IPS-15b (cell line): ENCODE measurements around the gene USF2.
A peak's percentile ranks its signal among the peaks of the same experiment; 100 is the strongest.
"Not testable (repeated sequence)": the region's sequence is repeated elsewhere in the genome, so short reads cannot be mapped to it uniquely, and the experiment has no call there.

Source experiments
- H3K27me3 ChIP-seq: one replicate; pipeline ENCODE4 v1.6.1; 2013; ENCODE audit warnings: low read length; ENCODE audit not compliant: control insufficient read depth, insufficient read depth
- H3K36me3 ChIP-seq: one replicate; pipeline ENCODE4 v1.6.1; 2013; ENCODE audit warnings: low read length; ENCODE audit not compliant: control insufficient read depth, insufficient read depth
- H3K4me1 ChIP-seq: one replicate; pipeline ENCODE4 v1.6.1; 2013; ENCODE audit warnings: mild to moderate bottlenecking, low read length; ENCODE audit not compliant: control insufficient read depth, insufficient read depth
- H3K4me3 ChIP-seq: one replicate; pipeline ENCODE4 v1.5.1; 2013; ENCODE audit warnings: low read depth, low read length
- H3K9ac ChIP-seq: one replicate; pipeline ENCODE4 v1.6.1; 2013; ENCODE audit warnings: low read depth, mild to moderate bottlenecking, low read length
- H3K9me3 ChIP-seq: one replicate; pipeline ENCODE4 v1.6.1; 2013; ENCODE audit warnings: mild to moderate bottlenecking, low read length; ENCODE audit not compliant: control insufficient read depth, insufficient read depth

The USF2 gene

DNA sequence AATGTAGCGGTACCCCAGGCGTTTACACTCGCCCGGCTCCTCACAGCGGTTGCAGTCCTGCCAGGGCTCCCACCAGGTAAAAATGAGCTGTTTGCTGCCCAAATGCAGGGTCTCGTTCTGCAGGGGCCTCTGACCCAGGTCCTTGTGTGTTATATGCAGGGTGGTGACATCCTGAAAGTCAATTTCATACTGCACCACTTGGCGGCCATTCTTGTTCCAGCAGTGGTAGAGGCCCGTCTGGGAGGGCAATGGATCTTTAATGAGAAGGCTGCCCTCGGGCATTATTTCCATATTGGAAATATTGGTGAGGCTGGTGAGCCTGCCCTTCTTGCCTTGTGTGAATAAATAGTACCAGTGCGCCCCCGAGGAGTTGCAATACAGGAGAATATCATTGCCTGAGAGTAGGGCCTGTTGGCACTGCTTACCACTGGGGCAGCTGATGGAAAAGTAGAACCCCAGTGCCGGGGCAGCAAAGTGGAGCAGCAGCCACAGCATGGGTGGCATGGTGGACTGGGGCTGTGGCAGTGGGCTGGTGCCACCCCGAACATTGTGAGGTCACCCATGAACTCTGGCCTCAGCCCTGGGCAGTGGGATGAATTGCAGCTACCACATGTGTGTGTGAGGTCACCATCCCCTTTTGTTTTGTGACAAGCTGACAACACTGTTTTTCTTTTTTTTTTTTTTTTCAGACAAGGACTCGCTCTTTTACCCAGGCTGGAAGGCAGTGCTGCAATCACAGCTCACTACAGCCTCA lies 40.4 kb upstream of the USF2 start, which contains the start of gene FAM187B:
TSS of gene FAM187B (minus strand) at position 563 of the 754 bp plus-strand sequence. CDS start at position 504, 59 bp downstream.
- Histone ChIP-seq H3K4me3 (no peak within 1 kb of the TSS), H3K4me1 (peaks cover 4% of the 10 kb centered on the region), H3K9ac (no peak within 1 kb of the TSS)

DNA sequence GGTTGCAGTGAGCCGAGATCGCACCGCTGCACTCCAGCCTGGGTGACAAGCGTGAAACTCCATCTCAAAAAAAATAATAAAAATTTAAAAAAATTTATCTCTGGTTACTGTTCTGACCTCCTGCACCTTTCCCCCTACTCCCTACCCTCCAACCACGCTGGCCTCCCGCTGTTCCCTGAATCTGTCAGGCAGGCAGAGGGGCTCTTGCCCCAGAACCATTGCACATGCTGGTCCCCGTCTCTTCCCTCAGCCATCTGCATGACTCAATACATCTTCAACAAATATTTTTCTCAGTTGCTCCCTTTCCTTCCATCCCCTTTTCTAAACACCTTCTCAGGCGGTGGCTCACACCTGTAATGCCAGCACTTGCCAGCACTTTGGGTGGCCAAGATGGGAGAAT lies 39.2 kb upstream of the USF2 start:
- Histone ChIP-seq H3K27me3 (no peaks in the 10 kb centered on the region), H3K9me3 (no peaks in the 10 kb centered on the region), H3K9ac (no peak overlapping the region), H3K36me3 (no peaks in the 10 kb centered on the region), H3K4me1 (peaks cover 4% of the 10 kb centered on the region), H3K4me3 (no peak overlapping the region)

More for the DNA sequence above, 40.4 kb upstream of the USF2 start, which contains the start of gene FAM187B:
- Histone ChIP-seq H3K36me3 (no peaks in the 10 kb centered on the region), H3K27me3 (no peaks in the 10 kb centered on the region), H3K9me3 (no peaks in the 10 kb centered on the region)

DNA sequence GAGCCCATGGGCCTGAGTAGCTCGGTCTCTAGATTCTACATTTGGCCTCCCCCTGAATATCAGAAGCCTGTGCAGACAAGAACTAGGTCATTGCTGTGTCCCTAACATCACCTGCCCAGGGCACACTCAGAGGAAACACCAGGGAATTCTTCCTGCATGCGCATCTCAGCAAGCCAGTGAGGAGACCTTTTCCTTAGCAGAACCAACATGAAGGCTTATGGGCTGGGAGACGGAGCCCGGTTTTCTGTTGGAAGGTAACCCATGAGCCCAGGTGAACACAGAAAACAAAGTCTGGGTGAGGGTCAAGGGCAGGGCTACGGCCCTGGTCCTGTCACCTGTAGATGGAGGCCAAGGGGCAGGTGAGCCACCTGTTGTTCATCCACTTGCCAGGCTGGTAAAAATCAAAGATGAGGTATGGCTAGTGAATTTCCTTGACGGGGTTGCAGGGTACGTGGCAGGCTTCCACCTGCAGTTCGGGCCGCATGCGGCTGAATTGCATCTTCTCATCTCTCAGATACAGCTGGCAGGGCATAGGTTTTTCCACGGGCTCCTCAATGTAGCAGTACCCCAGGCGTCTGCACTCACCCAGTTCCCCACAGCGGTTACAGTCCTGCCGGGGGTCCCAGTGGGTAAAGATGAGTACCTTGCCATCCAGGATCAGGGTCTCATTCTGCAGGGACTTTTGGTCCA lies 36.7 kb upstream of the USF2 start:
- H3K27me3 ChIP-seq: no peaks in the 10 kb centered on the region
- H3K9ac ChIP-seq: no peak overlapping the region
- no peaks in the 10 kb centered on the region for H3K9me3 ChIP-seq
- H3K4me3 ChIP-seq: no peak overlapping the region
- no peaks in the 10 kb centered on the region for H3K4me1 ChIP-seq
- no peaks in the 10 kb centered on the region for H3K36me3 ChIP-seq

GRCh38 chr19:35232912-35233311 lies 35.9 kb upstream of the USF2 start:
- H3K27me3 ChIP-seq: no peaks in the 10 kb centered on the region
- no peak overlapping the region for H3K4me3 ChIP-seq
- no peaks in the 10 kb centered on the region for H3K9me3 ChIP-seq
- no peaks in the 10 kb centered on the region for H3K36me3 ChIP-seq
- H3K4me1 ChIP-seq: no peaks in the 10 kb centered on the region
- H3K9ac ChIP-seq: no peak overlapping the region

DNA sequence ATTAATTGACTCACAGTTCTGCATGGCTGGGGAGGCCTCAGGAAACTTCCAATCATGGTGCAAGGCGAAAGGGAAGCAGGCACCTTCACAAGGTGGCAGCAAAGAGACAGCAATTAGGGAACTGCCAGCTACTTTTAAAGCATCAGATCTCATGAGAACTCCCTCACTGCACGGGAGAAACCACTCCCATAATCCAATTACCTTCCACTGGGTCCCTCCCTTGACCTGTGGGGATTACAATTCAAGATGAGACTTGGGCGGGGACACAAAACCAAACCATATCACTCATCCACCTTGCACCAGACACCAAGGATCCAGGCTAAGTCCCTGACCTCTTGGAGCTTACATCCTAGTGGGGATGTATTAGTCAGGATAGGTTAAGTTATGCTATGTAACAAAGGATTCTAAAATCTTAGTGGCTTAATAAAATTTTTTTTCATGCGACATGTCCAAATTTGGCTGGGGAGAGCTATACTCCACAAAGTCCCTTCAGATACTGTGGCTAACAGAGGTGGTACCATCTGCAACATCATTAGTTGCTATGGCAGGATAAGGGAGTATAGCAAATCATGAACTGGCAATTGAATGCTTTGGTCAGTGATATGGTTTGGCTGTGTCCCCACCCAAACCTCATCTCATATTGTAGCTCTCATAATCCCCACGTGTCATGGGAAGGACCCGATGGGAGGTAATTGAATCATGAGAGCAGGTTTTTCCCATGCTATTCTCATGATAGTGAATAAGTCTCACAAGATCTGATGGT lies 31.9 kb upstream of the USF2 start:
- no peaks in the 10 kb centered on the region for H3K27me3 ChIP-seq
- no peaks in the 10 kb centered on the region for H3K36me3 ChIP-seq
- H3K4me3 ChIP-seq: no peak overlapping the region
- no peaks in the 10 kb centered on the region for H3K9me3 ChIP-seq
- H3K4me1 ChIP-seq: no peaks in the 10 kb centered on the region
- no peak overlapping the region for H3K9ac ChIP-seq

GRCh38 chr19:35239597-35239996 lies 29.2 kb upstream of the USF2 start:
- H3K4me1 ChIP-seq, H3K9me3 ChIP-seq, H3K9ac ChIP-seq, H3K4me3 ChIP-seq, H3K36me3 ChIP-seq, H3K27me3 ChIP-seq: not testable (repeated sequence)

GRCh38 chr19:35240327-35240726 lies 28.4 kb upstream of the USF2 start:
- H3K9ac ChIP-seq: no peak overlapping the region
- H3K4me3 ChIP-seq: no peak overlapping the region
- no peaks in the 10 kb centered on the region for H3K36me3 ChIP-seq
- no peaks in the 10 kb centered on the region for H3K4me1 ChIP-seq
- no peaks in the 10 kb centered on the region for H3K9me3 ChIP-seq
- H3K27me3 ChIP-seq: no peaks in the 10 kb centered on the region

DNA sequence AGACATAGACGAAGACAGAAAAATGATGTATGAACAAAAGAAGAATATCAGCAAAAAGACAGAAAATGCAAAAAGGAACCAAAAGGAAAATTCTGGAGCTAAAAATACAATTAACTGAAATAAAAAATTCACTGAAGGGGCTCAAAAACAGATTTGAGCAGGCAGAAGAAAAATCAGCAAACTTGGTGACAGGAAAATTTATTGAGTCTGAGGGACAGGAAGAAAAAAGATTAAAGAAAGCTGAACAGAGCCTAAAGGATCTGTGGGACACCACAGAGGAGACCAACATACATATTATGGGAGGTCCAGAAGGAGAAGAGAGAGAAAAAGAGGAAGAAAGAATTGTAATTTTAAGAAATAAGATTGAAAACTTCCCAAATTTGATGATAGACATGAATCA lies 27.3 kb upstream of the USF2 start:
- Histone ChIP-seq H3K4me3 (no peak overlapping the region), H3K9me3 (no peaks in the 10 kb centered on the region), H3K36me3 (no peaks in the 10 kb centered on the region), H3K27me3 (no peaks in the 10 kb centered on the region), H3K4me1 (no peaks in the 10 kb centered on the region), H3K9ac (no peak overlapping the region)

- Histone ChIP-seq H3K9me3 (no peaks in the 10 kb centered on the region), H3K4me1 (peaks cover 4% of the 10 kb centered on the region), H3K36me3 (peaks cover 14% of the 10 kb centered on the region), H3K9ac (no peak overlapping the region), H3K27me3 (no peaks in the 10 kb centered on the region), H3K4me3 (no peak overlapping the region)
Observed at GRCh38 chr19:35246466-35247092, 22.2 kb upstream of the USF2 start.

GRCh38 chr19:35247526-35248309 lies 21.0 kb upstream of the USF2 start:
- H3K9me3 ChIP-seq: no peaks in the 10 kb centered on the region
- H3K27me3 ChIP-seq: no peaks in the 10 kb centered on the region
- H3K9ac ChIP-seq: peak overlapping the region; percentile 99
- H3K4me3 ChIP-seq: peak overlapping the region; percentile 90
- H3K4me1 ChIP-seq: peaks cover 4% of the 10 kb centered on the region
- H3K36me3 ChIP-seq: peaks cover 15% of the 10 kb centered on the region
